Measurements from ENCODE around the gene TMEM72. TPM values are rescaled to one million over a fixed set of nuclear protein-coding genes. Genes with fewer than 3 reads are reported as not detected.

TMEM72 gene
- total RNA-seq, 1 donor from 2014 or later = not detected

- no peaks in the 10 kb centered on the region for H3K27me3 ChIP-seq
- no peak for DNase-seq (ENCODE audit: extremely low spot score in 2 of 2)
- H3K27ac ChIP-seq = no peak overlapping the region
- TF ChIP-seq POLR2AphosphoS5 (IDR thresholded peaks at IDR 0.05; ENCODE audit: insufficient read depth in 1 of 2, low read depth in 1 of 2) (no peak), POLR2A (IDR thresholded peaks at IDR 0.05) (no peak)
- TF ChIP-seq, protein P1, sequence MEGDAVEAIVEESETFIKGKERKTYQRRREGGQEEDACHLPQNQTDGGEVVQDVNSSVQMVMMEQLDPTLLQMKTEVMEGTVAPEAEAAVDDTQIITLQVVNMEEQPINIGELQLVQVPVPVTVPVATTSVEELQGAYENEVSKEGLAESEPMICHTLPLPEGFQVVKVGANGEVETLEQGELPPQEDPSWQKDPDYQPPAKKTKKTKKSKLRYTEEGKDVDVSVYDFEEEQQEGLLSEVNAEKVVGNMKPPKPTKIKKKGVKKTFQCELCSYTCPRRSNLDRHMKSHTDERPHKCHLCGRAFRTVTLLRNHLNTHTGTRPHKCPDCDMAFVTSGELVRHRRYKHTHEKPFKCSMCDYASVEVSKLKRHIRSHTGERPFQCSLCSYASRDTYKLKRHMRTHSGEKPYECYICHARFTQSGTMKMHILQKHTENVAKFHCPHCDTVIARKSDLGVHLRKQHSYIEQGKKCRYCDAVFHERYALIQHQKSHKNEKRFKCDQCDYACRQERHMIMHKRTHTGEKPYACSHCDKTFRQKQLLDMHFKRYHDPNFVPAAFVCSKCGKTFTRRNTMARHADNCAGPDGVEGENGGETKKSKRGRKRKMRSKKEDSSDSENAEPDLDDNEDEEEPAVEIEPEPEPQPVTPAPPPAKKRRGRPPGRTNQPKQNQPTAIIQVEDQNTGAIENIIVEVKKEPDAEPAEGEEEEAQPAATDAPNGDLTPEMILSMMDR (IDR thresholded peaks at IDR 0.05) = no peak
- H3K4me3 ChIP-seq = no peak overlapping the region
- no peaks in the 10 kb centered on the region for H3K36me3 ChIP-seq
- peaks cover 17% of the 10 kb centered on the region for H3K4me1 ChIP-seq
- no peaks in the 10 kb centered on the region for H3K9me3 ChIP-seq
- intact Hi-C loops (cut with DNase I) = no loop called here
Observed at GRCh38 chr10:44881649-44882048, 29.5 kb upstream of the TMEM72 start.

GRCh38 chr10:44882166-44882720 is 28.9 kb upstream of the TMEM72 start:
- H3K27me3 ChIP-seq = no peaks in the 10 kb centered on the region
- peaks cover 17% of the 10 kb centered on the region for H3K4me1 ChIP-seq
- DNase-seq (ENCODE audit: extremely low spot score in 2 of 2) = no peak
- no peaks in the 10 kb centered on the region for H3K36me3 ChIP-seq
- no peaks in the 10 kb centered on the region for H3K9me3 ChIP-seq
- intact Hi-C loops (cut with DNase I) = no loop called here
- H3K4me3 ChIP-seq = no peak overlapping the region
- TF ChIP-seq POLR2AphosphoS5 (IDR thresholded peaks at IDR 0.05; ENCODE audit: insufficient read depth in 1 of 2, low read depth in 1 of 2) = no peak
- H3K27ac ChIP-seq = no peak overlapping the region

DNA sequence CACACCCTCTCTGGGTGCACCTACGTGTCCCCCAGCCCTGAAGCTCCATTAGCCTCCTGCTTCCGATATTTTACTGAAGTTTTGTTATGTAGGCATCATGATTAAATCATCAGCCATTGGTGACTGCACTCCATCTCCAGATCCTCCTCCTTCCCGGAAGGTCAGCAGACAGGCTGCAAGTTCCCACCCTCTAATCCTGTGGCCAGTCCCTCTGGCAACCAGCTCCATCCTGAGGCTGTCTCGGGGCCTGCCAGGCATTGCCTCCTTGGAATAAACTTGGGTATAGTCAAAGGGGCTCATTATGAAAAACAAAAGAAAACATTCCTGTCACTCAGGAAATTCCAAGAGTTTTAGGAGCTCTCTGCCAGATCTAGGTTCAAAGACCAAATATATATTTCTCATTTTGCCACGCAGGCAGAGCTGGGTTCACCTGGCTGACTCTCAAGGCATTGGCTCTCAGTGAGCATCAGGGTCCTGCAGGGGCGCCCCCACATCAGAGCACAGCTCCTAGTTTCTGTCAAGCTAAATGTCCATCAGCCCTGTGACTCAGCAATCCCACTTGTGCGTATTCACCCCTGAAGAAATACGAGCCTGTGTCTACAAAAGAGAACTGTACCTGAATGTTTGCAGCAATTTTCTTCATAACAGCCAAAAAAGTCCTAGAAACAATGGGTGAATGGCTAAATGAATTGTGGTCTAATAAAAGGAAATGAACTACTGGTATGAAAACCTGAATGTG is 27.4 kb upstream of the TMEM72 start:
- no peaks in the 10 kb centered on the region for H3K36me3 ChIP-seq
- intact Hi-C loops (cut with DNase I) = no loop called here
- TF ChIP-seq, protein P1 (IDR thresholded peaks at IDR 0.05) = no peak
- TF ChIP-seq POLR2A (IDR thresholded peaks at IDR 0.05) (no peak), POLR2AphosphoS5 (IDR thresholded peaks at IDR 0.05; ENCODE audit: insufficient read depth in 1 of 2, low read depth in 1 of 2) (no peak)
- no peak overlapping the region for H3K4me3 ChIP-seq
- no peak for DNase-seq (ENCODE audit: extremely low spot score in 2 of 2)
- H3K9me3 ChIP-seq = no peaks in the 10 kb centered on the region
- no peaks in the 10 kb centered on the region for H3K27me3 ChIP-seq
- H3K4me1 ChIP-seq = peaks cover 10% of the 10 kb centered on the region
- H3K27ac ChIP-seq = no peak overlapping the region

DNA sequence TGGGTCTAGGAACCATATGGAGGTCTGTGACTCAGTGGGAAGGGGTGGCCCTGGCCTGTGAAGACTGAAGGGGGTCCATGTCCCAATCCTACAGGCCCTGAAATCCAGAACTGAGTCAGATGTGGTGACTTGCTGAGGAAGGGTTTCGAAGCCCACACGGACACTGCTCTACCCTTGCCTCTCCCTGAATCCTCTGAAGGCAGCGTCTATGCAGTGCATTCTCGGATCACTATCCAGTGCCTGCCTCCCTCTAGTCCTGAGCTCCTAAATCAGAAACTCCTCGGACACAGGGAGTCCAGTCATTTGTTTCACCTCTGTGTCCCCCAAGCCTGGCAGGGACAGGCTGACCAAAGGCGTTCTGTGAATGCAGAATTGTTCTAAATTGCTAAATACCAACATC is 25.4 kb upstream of the TMEM72 start:
- no peak overlapping the region for H3K4me3 ChIP-seq
- H3K9me3 ChIP-seq = no peaks in the 10 kb centered on the region
- no peak for DNase-seq (ENCODE audit: extremely low spot score in 2 of 2)
- H3K4me1 ChIP-seq = no peaks in the 10 kb centered on the region
- H3K27ac ChIP-seq = no peak overlapping the region
- H3K27me3 ChIP-seq = no peaks in the 10 kb centered on the region
- no peaks in the 10 kb centered on the region for H3K36me3 ChIP-seq
- TF ChIP-seq POLR2A (IDR thresholded peaks at IDR 0.05) (no peak), POLR2AphosphoS5 (IDR thresholded peaks at IDR 0.05; ENCODE audit: insufficient read depth in 1 of 2, low read depth in 1 of 2) (no peak)
- TF ChIP-seq, protein P1 (IDR thresholded peaks at IDR 0.05) = no peak
- intact Hi-C loops (cut with DNase I) = no loop called here

- intact Hi-C loops (cut with DNase I) = no loop called here
- Histone ChIP-seq H3K4me3 (no peak overlapping the region), H3K9me3 (no peaks in the 10 kb centered on the region), H3K27me3 (no peaks in the 10 kb centered on the region), H3K4me1 (no peaks in the 10 kb centered on the region), H3K36me3 (no peaks in the 10 kb centered on the region), H3K27ac (no peak overlapping the region)
- TF ChIP-seq POLR2AphosphoS5 (IDR thresholded peaks at IDR 0.05; ENCODE audit: insufficient read depth in 1 of 2, low read depth in 1 of 2) = no peak
- DNase-seq (ENCODE audit: extremely low spot score in 2 of 2) = no peak
Observed at GRCh38 chr10:44886966-44887365, 24.2 kb upstream of the TMEM72 start.

DNA sequence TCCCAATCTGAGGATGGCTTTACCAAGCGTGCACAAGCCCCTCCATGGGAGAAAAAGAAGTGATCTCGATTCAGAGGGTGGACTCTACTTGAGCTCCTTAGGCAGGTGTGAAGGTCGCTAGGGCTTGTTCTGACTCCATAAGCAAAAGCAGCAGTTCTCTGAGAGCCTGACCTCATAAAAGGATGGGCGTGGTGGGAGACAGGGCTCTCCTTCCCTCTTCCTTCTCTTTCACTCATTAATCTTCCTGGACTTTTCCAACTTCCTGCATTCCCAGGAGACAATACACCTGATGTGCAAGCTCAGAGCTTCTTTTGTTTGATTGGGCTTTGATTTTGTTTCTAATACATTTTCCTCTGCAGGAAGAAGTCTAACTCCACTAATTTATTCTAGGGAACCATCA is 22.3 kb upstream of the TMEM72 start:
- Histone ChIP-seq H3K9me3 (no peaks in the 10 kb centered on the region), H3K27me3 (no peaks in the 10 kb centered on the region), H3K4me3 (no peak overlapping the region), H3K4me1 (no peaks in the 10 kb centered on the region), H3K27ac (no peak overlapping the region), H3K36me3 (no peaks in the 10 kb centered on the region)
- TF ChIP-seq POLR2AphosphoS5 (IDR thresholded peaks at IDR 0.05; ENCODE audit: insufficient read depth in 1 of 2, low read depth in 1 of 2) = no peak
- no peak for TF ChIP-seq POLR2A (IDR thresholded peaks at IDR 0.05)
- TF ChIP-seq, protein P1 (IDR thresholded peaks at IDR 0.05) = no peak
- intact Hi-C loops (cut with DNase I) = no loop called here
- DNase-seq (ENCODE audit: extremely low spot score in 2 of 2) = no peak

Measured in vagina (tissue), 2 donors.